ENCODE measurements around the gene TMEM242. TPM values are rescaled to one million over a fixed set of nuclear protein-coding genes. Genes with fewer than 3 reads are reported as not detected.

Gene TMEM242
- 5.4 and 5.5 TPM in 2 replicates for total RNA-seq

GRCh38 chr6:157323255-157323965 is at the start of gene TMEM242:
Gene TMEM242, minus strand, starts transcription at chr6:157323519. Its CDS starts 20 bp downstream, at chr6:157323499.

Other genes with a start within 250 kb of the TMEM242 start
- gene ZDHHC14, start 57.7 kb upstream of the TMEM242 start, total RNA-seq: 1.4 and 4.2 TPM in 2 replicates

Measured in airway epithelial cell (primary cell).